GM19043 (cell line): ENCODE results near the gene FAM43B.

Experiments used
- ATAC-seq: cut with Tn5 transposase; IDR thresholded peaks from one replicate; pipeline ENCODE4 v1.9.1; 2021; ENCODE audit warnings: low read depth; ENCODE audit not compliant: unreplicated experiment

FAM43B gene

GRCh38 chr1:20546637-20547036 is 5.7 kb upstream of the FAM43B start:
- ATAC-seq = no peak

GRCh38 chr1:20551161-20551560 is 1.2 kb upstream of the FAM43B start:
- no peak for ATAC-seq

- no peak for ATAC-seq
Observed at GRCh38 chr1:20552728-20553445, 514 bp downstream of the FAM43B start.

- no peak for ATAC-seq
Observed at GRCh38 chr1:20555025-20555757, 2.8 kb downstream of the FAM43B start.

- ATAC-seq = no peak
Observed at GRCh38 chr1:20555758-20556120, 3.4 kb downstream of the FAM43B start.

GRCh38 chr1:20558191-20558590 is 5.8 kb downstream of the FAM43B start:
- ATAC-seq = no peak

- no peak for ATAC-seq
Observed at GRCh38 chr1:20560966-20561365, 8.6 kb downstream of the FAM43B start.

GRCh38 chr1:20565234-20565633 is 12.9 kb downstream of the FAM43B start:
- ATAC-seq = no peak

GRCh38 chr1:20569523-20570098 is 17.2 kb downstream of the FAM43B start:
- no peak for ATAC-seq

DNA sequence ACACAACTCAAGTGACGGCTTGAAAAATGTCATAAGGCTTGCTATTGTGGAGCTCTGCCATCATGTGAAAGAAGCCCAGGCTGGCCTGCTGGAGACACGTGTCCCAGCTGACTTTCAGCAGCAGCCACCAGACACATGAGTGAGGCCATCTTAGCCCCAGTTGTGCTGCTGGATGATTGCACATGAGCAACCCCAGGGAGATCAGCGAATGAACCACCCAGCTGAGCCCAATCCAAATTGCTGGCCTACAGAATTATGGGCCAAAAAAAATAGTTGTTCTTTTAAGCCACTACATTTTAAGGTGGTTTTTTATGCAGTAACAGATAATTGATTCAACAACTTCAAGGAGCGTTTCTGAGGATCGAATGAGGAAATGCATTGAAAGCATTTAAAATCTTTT is 19.1 kb downstream of the FAM43B start:
- no peak for ATAC-seq

- ATAC-seq = no peak
Observed at GRCh38 chr1:20573987-20574386, 21.6 kb downstream of the FAM43B start.

DNA sequence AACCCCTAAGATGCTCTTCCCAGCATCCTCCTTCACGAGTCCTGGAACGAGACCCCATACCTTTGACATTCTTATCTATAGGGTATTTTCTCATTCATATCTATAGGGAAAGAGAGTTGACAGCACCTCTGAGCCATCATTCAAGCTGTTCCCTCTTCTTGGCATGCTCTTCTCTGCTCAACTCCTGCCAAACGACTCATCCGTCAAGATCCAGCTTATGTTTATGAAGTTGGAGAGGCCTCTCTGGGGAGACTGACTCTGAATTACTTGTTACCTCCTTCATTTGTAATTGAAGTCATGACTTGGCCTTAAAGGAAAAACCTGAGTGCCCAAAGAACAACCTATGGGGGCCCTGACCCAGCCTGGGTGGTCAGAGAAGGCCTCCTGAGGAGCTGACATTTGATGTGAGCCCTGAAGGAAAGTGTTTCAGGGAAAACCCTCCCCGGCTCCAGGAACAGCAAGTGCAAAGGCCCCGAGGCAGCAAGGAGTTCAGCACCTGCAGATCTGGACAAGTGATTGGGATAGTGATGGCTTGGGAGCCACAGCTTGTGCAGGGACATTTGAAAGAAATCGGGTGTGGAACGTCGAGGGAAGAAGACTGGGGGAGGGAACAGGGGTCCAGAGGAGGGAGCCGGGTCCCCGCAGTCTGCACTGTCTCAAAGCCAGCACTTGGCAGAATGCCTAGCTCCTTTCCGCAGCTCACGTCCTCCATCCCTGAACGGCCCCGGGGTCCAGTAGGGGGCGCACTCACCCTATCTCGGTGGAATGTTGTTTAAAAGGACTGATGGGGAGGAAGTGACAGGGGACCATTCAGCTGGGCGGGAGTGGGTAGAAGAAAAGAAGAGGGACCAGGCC is 22.5 kb downstream of the FAM43B start:
- ATAC-seq = no peak

DNA sequence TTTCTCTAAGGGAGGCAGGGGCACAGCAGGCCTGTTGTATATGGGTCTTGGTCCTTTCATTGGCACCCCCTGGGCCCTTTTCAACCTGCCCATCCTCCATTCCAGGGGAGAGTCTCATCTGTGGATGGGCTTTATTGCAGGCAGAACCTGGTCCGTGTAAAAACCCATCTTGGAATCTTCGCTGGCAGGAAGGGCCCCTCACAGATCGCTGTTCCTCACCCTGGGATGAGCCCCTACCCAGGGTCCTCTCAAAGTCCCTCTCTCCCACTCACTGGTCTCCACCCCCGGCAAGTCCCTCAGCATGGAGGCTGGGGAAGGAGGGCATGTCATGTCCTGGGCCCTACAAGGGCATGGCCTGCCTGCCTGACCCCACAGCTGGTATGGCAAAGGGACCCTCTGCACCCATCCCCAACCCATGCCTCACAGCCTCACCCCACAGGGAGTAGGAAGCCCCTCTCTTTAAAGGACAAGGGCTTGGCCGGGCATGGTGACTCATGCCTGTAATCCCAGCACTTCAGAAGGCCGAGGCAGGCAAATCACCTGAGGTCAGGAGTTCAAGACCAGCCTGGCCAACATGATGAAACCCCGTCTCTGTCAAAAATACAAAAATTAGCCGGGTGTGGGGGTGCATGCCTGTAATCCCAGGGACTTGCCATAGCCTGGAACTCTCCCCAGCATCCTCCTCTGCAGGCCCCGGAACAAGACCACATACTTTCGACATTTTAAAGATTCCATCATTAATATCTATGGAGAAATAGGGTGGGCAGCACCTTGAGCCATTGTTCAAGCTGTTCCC is 23.4 kb downstream of the FAM43B start:
- no peak for ATAC-seq

DNA sequence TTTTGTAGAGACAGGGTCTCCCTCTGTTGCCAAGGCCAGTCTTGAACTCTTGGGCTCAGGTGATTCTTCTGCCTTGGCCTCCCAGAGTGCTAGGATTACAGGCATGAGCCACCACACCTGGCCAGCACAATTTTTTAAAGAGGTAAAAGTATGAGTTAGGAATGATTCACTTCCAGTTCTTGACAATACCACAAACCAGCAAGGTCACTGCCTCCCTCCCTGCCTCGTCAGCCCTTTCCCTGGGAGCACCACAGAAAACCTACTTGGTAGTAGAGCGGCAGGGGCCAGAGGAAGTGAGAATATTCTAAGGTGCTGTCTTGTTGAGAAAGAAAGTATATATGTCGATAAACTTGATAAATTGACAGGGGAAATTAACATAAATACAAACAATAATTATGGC is 25.7 kb downstream of the FAM43B start:
- no peak for ATAC-seq

GRCh38 chr1:20578721-20579395 is 26.5 kb downstream of the FAM43B start:
- ATAC-seq = no peak

- ATAC-seq = no peak
Observed at GRCh38 chr1:20584890-20585289, 32.5 kb downstream of the FAM43B start.

DNA sequence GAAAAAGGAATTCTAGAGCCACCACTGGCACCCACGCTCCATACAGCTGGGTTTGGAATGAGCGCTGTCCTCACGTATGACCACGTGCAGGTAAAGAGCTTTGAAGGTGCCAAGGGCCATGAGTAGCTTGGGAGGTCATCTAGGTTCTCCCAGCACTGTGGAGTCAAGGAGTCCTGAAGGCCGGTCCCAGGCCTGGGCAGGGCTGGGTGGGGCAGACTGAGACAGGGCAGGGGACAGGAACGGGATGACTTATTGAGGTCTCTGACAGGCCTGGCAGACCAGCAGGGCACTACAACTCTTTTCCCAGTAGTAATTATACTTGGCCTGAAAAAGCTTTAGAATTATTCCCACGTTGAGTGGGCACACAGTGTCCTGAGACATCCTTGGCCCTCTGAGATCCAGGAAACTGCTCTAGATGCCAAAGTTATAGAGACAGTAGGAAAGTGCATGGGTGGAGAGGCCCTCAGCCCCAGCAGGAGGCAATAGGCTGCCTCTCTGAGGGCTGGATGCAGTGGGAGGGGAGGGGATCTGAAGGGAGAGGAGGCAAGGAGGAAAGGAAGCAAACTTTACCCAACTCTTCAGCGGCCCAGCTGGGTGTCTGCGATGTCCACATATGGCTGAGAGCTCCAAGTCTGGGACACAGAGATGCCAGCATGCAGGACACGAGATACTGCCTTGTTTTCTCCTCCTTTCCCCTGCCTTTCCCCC is 34.7 kb downstream of the FAM43B start:
- no peak for ATAC-seq

GRCh38 chr1:20587661-20588053 is 35.3 kb downstream of the FAM43B start:
- ATAC-seq = no peak

GRCh38 chr1:20588634-20589225 is 36.4 kb downstream of the FAM43B start, which contains the start of gene CDA:
Gene CDA (plus strand): TSS chr1:20589097. CDS start chr1:20589130, 33 bp downstream.
- ATAC-seq = no peak
